Caco-2 (cell line): ENCODE results near the gene RPL22L1. TPM values are rescaled to one million over a fixed set of nuclear protein-coding genes. Genes with fewer than 3 reads are reported as not detected.
"Not testable (repeated sequence)": the region's sequence is repeated elsewhere in the genome, so short reads cannot be mapped to it uniquely, and the experiment has no call there.

ENCODE experiments used
- BruUV-seq: library from RNA; stranded (reverse); fragments of 400-500 nt; replicated peaks from 2 replicates; lab custom pipeline; 2021; lab: Mats Ljungman, UMichigan
- CTCF ChIA-PET: fragments of 300-600 bp; sonication (Branson Sonifier 250); formaldehyde crosslinking; loops from one replicate; lab custom pipeline; 2022; ENCODE audit warnings: antibody characterized with exemption; lab: Charles Lee
- POLR2A ChIA-PET: fragments of 300-600 bp; sonication (Branson Sonifier 250); formaldehyde crosslinking; loops from one replicate; lab custom pipeline; 2022; ENCODE audit warnings: antibody characterized with exemption; lab: Charles Lee
- DNase-seq, 2 experiments: peaks; one replicate each; pipeline versions ENCODE4 v3.0.0 to v3.0.0-alpha.2; 2020 to 2022
- H3K27me3 ChIP-seq: replicated peaks from 2 replicates; pipeline ENCODE4 v1.6.0; 2011; ENCODE audit warnings: low read length; ENCODE audit not compliant: control insufficient read depth, insufficient read depth
- H3K36me3 ChIP-seq: 2 replicates; pipeline ENCODE4 v1.5.1; 2011; ENCODE audit warnings: low read length; ENCODE audit not compliant: control insufficient read depth, insufficient read depth
- H3K4me1 ChIP-seq: fragments of 250-450 bp; sonication (Bioruptor Pico); 2 replicates; pipeline ENCODE4 v1.5.1; 2020; ENCODE audit warnings: mild to moderate bottlenecking
- H3K4me3 ChIP-seq: 2 replicates; pipeline ENCODE4 v1.5.1; 2011; ENCODE audit warnings: low read depth, mild to moderate bottlenecking, control low read depth, low read length
- H3K9me3 ChIP-seq: fragments of 250-450 bp; sonication (Bioruptor Pico); 2 replicates; pipeline ENCODE4 v1.5.1; 2020; ENCODE audit warnings: mild to moderate bottlenecking, moderate library complexity
- H3K27ac Mint-ChIP-seq: one replicate; pipeline ENCODE4 v1.8.0; 2022; ENCODE audit warnings: mixed read lengths; ENCODE audit not compliant: unreplicated experiment
- H3K27me3 Mint-ChIP-seq: one replicate; pipeline ENCODE4 v1.8.0; 2022; ENCODE audit warnings: mixed read lengths; ENCODE audit not compliant: insufficient read depth, unreplicated experiment
- H3K36me3 Mint-ChIP-seq: one replicate; pipeline ENCODE4 v1.8.0; 2022; ENCODE audit warnings: mild to moderate bottlenecking, mixed read lengths; ENCODE audit not compliant: insufficient read depth, unreplicated experiment
- H3K4me1 Mint-ChIP-seq: one replicate; pipeline ENCODE4 v1.8.0; 2022; ENCODE audit warnings: low read depth, mixed read lengths; ENCODE audit not compliant: unreplicated experiment
- H3K4me3 Mint-ChIP-seq: one replicate; pipeline ENCODE4 v1.8.0; 2022; ENCODE audit warnings: mild to moderate bottlenecking, moderate library complexity, mixed read lengths; ENCODE audit not compliant: unreplicated experiment
- H3K9me3 Mint-ChIP-seq: one replicate; pipeline ENCODE4 v1.8.0; 2022; ENCODE audit warnings: mixed read lengths; ENCODE audit not compliant: unreplicated experiment
- intact Hi-C: fragments of 100-400 bp; cut with micrococcal nuclease; formaldehyde crosslinking; loops from one replicate; pipeline ENCODE4 v1.10.0; 2022; ENCODE audit not compliant: unreplicated experiment
- total RNA-seq: library from RNA; stranded (reverse); gene quantifications from 2 replicates; pipeline ENCODE4 v1.2.3, GENCODE V29; 2022
- TF ChIP-seq, protein P1 (sequence below), 2 experiments: fragments of 200-600 bp in 1 of 2; IDR thresholded peaks; 1 replicate in 1 of 2; 2 replicates in 1 of 2; pipeline versions ENCODE4 v1.5.1 to v1.8.0; 2011 to 2022; ENCODE audit warnings: antibody characterized with exemption in 1 of 2, control low read depth in 1 of 2, inconsistent platforms in 1 of 2, low read depth in 1 of 2, low read length in 1 of 2, mild to moderate bottlenecking in 1 of 2, moderate library complexity in 1 of 2; ENCODE audit not compliant: insufficient read depth in 1 of 2, severe bottlenecking in 1 of 2, unreplicated experiment in 1 of 2

Gene RPL22L1
- total RNA-seq, 1 experiment from 2014 or later, result 31.1 TPM

DNA sequence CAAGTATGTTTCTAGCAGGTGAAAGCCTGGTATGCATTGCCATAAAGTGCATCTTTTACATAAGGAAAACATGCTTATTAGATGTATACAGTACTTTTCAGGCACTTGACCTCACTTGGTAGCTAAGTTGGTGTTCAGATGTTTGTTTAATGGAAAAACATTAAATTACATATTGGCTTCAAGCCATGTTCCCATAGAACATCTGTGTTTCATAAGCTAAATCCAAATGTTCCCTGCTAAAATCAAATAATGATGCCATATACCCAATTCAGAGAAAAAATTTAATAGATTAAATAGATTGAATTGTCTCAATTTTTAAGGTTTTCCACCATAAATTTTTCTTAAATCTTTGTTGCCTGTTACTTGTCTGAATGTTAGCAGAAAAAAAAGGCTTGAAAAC lies 19.1 kb upstream of the RPL22L1 start:
- BruUV-seq, result no TSS peak
- CTCF ChIA-PET, result no interaction called here

DNA sequence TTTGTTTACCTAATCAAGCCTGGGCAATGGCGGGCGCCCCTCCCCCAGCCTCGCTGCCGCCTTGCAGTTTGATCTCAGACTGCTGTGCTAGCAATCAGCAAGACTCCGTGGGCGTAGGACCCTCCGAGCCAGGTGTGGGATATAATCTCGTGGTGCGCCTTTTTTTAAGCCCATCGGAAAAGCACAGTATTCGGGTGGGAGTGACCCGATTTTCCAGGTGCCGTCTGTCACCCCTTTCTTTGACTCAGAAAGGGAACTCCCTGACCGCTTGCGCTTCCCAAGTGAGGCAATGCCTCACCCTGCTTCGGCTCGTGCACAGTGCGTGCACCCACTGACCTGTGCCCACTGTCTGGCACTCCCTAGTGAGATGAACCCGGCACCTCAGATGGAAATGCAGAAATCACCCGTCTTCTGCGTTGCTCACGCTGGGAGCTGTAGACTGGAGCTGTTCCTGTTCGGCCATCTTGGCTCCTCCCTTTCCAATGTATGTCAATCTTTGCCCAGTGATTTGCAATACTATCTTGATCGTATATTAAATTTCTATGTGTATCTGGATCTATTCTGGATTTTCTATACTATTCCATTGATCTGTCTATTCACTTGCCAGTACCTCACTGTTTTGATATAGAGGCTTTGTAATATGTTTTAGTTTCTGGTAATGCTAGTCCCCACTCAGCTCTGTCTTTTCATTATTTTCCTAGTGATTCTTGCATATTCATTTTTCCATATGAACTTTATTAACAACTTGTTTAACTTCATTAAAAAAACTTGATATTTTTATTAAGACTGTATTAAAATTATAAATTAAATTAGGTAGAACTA lies 14.3 kb upstream of the RPL22L1 start:
- H3K9me3 ChIP-seq, H3K9me3 Mint-ChIP-seq, H3K27me3 ChIP-seq, H3K36me3 Mint-ChIP-seq, H3K27me3 Mint-ChIP-seq, DNase-seq, CTCF ChIA-PET, H3K4me1 Mint-ChIP-seq, intact Hi-C loops, H3K4me3 ChIP-seq, H3K4me1 ChIP-seq, BruUV-seq, H3K36me3 ChIP-seq: not testable (repeated sequence)
- H3K27ac Mint-ChIP-seq, result peak overlapping the region; percentile 61
- H3K4me3 Mint-ChIP-seq, result peak overlapping the region; percentile 73
- POLR2A ChIA-PET, result interaction anchor here (1.4 kb wide), 1 partner anchor 15 kb away, joined by 5 read pairs; the partner anchor contains the start of gene RPL22L1

More for the DNA sequence above, 19.1 kb upstream of the RPL22L1 start:
- no peaks in the 10 kb centered on the region for H3K9me3 ChIP-seq
- intact Hi-C loops, result no loop called here
- Mint-ChIP-seq H3K27me3 (no peaks in the 10 kb centered on the region), H3K4me1 (no peaks in the 10 kb centered on the region), H3K4me3 (no peak overlapping the region), H3K36me3 (no peaks in the 10 kb centered on the region), H3K27ac (no peak overlapping the region), H3K9me3 (no peaks in the 10 kb centered on the region)
- POLR2A ChIA-PET, result no interaction called here
- no peak for DNase-seq
- no peaks in the 10 kb centered on the region for H3K27me3 ChIP-seq
- H3K36me3 ChIP-seq, result no peaks in the 10 kb centered on the region
- TF ChIP-seq, protein P1, sequence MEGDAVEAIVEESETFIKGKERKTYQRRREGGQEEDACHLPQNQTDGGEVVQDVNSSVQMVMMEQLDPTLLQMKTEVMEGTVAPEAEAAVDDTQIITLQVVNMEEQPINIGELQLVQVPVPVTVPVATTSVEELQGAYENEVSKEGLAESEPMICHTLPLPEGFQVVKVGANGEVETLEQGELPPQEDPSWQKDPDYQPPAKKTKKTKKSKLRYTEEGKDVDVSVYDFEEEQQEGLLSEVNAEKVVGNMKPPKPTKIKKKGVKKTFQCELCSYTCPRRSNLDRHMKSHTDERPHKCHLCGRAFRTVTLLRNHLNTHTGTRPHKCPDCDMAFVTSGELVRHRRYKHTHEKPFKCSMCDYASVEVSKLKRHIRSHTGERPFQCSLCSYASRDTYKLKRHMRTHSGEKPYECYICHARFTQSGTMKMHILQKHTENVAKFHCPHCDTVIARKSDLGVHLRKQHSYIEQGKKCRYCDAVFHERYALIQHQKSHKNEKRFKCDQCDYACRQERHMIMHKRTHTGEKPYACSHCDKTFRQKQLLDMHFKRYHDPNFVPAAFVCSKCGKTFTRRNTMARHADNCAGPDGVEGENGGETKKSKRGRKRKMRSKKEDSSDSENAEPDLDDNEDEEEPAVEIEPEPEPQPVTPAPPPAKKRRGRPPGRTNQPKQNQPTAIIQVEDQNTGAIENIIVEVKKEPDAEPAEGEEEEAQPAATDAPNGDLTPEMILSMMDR (IDR thresholded peaks at IDR 0.05; ENCODE audit: insufficient read depth in 1 of 2, low read depth in 1 of 2, low read length in 1 of 2, severe bottlenecking in 1 of 2, unreplicated experiment in 1 of 2), result no peak
- H3K4me3 ChIP-seq, result no peak overlapping the region
- H3K4me1 ChIP-seq, result no peaks in the 10 kb centered on the region

DNA sequence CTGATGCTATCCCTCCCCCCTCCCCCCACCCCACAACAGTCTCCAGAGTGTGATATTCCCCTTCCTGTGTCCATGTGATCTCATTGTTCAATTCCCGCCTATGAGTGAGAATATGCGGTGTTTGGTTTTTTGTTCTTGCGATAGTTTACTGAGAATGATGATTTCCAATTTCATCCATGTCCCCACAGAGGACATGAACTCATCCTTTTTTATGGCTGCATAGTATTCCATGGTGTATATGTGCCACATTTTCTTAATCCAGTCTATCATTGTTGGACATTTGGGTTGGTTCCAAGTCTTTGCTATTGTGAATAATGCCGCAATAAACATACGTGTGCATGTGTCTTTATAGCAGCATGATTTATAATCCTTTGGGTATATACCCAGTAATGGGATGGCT lies 8.7 kb upstream of the RPL22L1 start:
- BruUV-seq, H3K9me3 ChIP-seq, H3K27me3 Mint-ChIP-seq, POLR2A ChIA-PET, H3K4me3 ChIP-seq, CTCF ChIA-PET, H3K4me1 ChIP-seq, H3K9me3 Mint-ChIP-seq, H3K36me3 ChIP-seq, intact Hi-C loops, H3K27me3 ChIP-seq, DNase-seq, H3K36me3 Mint-ChIP-seq, H3K4me1 Mint-ChIP-seq, H3K27ac Mint-ChIP-seq, H3K4me3 Mint-ChIP-seq: not testable (repeated sequence)

DNA sequence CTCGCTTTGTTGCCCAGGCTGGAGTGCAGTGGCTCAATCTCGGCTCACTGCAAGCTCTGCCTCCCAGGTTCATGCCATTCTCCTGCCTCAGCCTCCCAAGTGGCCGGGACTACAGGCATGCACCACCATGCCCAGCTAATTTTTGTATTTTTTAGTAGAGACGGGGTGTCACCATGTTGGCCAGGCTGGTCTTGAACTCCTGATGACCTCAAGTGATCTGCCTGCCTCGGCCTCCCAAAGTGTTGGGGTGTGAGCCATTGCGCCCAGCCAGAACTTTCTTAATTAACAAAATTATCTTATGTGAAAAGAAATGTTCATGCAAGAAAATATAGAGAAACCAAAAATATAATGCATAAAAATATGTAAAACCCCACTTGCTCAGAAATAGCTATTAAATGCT lies 7.3 kb upstream of the RPL22L1 start:
- POLR2A ChIA-PET, result interaction anchor here (0.6 kb wide), 1 partner anchor 246 kb away, joined by 3 read pairs; no protein-coding TSS in a partner anchor
- H3K4me1 ChIP-seq, H3K36me3 Mint-ChIP-seq, CTCF ChIA-PET, H3K36me3 ChIP-seq, DNase-seq, intact Hi-C loops, H3K4me1 Mint-ChIP-seq, H3K27me3 ChIP-seq, H3K27me3 Mint-ChIP-seq, H3K27ac Mint-ChIP-seq, BruUV-seq, H3K9me3 ChIP-seq, H3K4me3 Mint-ChIP-seq, H3K4me3 ChIP-seq, H3K9me3 Mint-ChIP-seq: not testable (repeated sequence)
